Measurements from ENCODE around the gene DCST2.
"Not testable (repeated sequence)": the region's sequence is repeated elsewhere in the genome, so short reads cannot be mapped to it uniquely, and the experiment has no call there.

The DCST2 gene

DNA sequence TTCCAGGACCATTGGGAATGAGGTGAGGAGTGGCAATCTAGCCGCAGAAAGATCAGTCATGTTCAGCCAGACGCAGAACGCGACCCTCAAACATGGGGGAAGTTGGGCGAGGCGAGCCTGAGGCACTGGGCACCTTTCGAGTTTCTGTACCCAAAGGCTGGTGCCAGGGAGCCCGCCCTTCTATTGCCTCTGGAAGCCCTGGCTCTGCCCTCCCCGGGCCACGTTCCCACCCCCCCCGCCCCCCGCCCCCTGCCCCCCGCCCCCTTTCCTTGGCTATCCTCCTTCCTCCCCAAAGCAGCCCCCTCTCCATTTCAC, 33.2 kb downstream of the DCST2 start:
- no peak for DNase-seq (ENCODE audit: low read depth in 2 of 2, low spot score in 1 of 2)

DNA sequence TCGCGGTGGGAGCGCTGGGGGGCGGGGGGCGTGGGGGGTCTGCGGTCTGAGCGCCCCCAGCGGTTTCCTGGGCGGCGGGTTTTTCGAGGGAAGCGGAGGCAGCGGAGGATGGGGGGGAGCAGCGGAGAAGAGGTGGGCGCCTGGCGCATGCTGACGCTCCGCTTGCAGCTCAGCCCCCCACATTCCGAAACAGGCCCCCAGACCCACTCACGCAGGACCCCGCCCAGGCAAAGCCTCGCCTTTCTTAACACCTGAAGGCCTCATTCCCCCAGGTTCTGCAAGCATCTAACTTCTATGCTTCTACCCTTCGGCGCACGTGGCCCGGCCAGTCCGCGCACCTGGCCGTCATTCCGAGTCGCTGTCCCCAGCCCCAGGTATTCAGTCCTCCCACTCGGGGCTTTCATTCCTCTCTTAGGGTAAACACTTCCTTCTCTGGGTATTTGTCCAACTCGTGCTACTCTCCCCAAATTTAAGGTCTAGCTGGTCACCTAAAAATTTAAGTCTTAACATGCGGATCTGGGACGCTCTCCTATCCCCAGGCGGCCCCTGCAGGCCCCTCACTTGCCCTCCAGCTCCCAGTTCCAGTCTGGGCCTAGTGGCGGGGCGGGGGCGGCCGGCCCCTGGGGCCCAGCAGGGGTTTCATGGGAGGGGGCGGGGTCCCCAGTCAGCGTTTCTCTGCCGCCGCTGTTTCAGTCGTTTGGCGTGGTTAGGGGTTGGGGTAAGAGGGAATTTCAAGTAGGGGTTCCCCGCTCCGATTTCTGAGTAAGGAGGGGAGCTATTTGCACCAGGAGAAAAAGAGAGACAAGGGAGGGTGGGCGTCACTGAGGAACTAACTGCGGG, 33.8 kb downstream of the DCST2 start:
- DNase-seq (ENCODE audit: low read depth in 2 of 2, low spot score in 1 of 2), result no peak

DNA sequence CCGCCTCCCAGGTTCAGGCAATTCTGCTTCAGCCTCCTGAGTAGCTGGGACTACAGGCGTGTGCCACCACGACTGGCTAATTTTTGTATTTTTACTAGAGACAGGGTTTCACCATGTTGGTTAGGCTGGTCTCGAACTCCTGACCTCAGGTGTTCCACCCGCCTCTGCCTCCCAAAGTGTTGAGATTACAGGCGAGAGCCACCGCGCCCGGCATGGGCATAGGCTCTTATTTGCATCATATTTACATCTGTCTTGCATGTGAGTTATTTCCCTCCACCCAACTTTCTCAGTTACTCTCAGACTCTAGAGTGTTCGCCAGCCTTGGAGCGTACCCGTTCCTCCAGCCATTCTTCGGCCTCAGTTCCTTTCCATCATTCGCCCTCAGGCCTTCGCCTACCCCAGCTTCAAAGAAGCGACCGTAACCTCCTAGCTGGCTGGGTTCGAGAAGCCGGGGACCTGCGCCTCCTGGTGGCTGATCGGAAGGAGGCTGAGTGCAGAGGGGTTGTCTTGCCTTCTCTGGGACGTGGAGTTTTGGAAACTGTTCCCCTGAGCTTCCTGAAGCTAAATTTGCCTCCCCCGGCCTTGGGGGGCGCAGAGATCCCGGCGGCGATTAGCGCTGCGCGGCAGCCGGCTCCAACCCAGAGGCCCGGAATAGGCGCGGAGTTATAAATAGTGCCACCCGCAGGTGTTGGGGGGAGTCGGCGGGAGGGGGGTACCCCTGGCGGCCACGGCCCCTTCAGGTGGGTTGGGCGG, 34.6 kb downstream of the DCST2 start:
- DNase-seq (ENCODE audit: low read depth in 2 of 2, low spot score in 1 of 2), result no peak

DNA sequence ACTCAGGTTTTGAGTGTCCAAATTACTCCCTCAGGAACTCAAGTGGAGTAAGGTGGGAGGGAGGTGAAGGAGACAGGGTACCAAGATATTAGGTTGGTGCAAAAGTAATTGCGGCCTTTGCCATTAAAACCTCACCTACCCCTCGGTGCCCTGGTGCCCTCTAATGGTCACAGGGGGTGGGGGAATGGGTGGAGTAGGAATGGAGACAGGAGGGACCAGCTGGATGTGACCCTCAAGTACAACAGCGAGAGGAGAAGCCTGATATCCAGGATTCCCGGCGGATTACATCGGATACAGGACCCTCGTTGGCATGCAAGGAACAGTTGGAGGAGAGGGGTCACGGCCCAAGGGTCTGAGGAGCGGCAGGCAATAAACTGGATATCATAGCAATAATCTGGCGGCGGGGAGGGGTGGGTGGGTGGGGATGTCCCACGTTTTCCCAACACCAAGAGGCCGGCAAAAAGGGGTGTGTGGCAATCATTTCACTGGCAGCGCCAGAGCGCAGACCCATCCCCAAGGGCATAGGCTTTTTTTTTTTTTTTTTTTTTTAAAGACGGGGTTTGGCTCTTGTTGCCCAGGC, 35.3 kb downstream of the DCST2 start:
- DNase-seq (ENCODE audit: low read depth in 2 of 2, low spot score in 1 of 2), result no peak

DNA sequence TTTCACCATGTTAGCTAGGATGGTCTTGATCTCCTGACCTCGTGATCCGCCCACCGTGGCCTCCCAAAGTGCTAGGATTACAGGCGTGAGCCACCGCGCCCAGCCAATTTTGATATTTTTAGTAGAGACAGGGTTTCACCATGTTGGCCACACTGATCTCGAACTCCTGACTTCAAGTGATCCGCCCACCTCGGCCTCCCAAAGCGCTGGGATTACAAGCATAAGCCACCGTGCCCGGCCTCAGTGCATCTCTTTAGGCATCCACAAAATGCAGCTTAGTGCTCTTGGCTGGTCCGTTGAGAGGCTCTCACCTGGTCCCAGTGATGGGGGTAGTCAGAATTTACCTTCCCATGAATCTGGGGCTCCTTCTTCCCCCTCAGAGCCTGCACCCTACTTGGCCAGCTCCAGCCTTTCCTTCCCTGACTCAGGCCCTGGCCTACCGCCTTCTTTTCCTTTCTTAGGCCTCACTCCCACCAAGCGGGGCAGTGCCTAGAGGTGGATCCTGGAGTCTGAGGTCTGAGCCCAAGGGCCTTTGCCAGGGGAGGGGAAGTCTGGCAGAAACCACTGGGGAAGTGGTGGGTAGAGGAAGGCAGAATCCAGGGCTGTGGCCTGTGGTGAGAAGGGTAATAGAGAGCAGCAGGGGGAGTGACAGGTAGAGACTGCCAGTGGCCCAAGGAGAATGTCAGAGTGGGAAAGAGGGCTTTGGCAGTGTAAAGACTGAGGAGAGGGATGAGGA, 36.4 kb downstream of the DCST2 start:
- no peak for DNase-seq (ENCODE audit: low read depth in 2 of 2, low spot score in 1 of 2)

DNA sequence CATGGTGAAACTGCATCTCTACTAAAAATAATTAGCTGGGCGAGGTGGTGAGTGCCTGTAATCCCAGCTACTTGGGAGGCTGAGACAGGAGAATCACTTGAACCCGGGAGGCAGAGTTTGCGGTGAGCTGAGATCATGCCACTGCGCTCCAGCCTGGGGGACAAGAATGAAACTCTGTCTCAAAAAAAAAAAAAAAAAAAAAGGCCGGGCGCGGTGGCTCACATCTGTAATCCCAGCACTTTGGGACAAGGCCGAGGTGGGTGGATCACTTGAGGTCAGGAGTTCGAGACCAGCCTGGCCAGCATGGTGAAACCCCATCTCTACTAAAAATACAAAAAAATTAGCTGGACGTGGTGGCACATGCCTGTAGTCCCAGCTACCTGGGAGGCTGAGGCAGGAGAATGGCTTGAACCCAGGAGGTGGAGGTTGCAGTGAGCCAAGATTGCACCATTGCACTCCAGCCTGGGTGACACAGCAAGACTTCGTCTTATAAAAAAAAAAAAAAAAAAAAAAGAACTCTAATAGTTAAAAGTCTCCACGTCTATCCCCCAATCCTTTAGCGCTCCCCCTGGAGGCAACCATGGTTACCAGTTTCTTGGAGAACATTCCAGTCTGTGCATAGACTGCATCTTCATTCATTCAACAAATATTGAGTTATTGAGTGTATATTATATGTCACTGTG, 38.1 kb downstream of the DCST2 start:
- not testable (repeated sequence) for DNase-seq (ENCODE audit: low read depth in 2 of 2, low spot score in 1 of 2)

DNA sequence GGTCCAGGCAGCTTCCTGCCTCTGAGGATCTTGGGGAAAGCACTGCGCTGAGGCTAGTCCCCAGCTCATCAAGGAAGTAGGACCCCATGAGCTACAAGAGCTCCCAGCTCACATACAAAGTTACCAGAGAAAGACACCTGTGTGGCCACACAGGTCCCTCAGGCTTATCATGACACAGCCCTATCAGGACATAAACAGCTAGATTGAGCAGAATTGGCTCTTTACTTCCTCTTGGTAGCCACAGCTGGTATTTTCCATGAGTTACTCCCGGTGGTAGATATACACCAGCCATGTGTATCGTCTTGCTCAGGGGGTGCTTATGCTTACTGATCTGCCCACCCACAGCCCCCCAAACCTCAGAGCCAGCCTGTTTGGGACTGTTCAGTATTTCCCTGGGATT, 39.0 kb downstream of the DCST2 start:
- DNase-seq (ENCODE audit: low read depth in 2 of 2, low spot score in 1 of 2), result no peak

DNA sequence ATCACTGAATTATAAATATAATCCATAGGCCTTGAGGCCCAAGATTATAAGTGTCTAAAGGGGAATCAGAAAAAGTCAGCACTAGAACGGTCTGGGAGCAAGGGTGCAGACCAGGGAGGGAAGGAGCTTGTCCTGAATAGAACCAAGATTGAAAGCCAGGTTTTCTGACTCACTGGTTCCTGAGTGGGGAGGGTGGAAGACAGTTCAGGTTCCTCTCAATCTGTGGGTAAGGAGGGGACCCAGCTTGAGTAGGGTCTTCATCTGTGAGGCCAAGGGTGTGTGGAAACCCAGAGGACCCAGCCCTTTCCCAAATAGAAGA, 39.4 kb downstream of the DCST2 start:
- no peak for DNase-seq (ENCODE audit: low read depth in 2 of 2, low spot score in 1 of 2)

DNA sequence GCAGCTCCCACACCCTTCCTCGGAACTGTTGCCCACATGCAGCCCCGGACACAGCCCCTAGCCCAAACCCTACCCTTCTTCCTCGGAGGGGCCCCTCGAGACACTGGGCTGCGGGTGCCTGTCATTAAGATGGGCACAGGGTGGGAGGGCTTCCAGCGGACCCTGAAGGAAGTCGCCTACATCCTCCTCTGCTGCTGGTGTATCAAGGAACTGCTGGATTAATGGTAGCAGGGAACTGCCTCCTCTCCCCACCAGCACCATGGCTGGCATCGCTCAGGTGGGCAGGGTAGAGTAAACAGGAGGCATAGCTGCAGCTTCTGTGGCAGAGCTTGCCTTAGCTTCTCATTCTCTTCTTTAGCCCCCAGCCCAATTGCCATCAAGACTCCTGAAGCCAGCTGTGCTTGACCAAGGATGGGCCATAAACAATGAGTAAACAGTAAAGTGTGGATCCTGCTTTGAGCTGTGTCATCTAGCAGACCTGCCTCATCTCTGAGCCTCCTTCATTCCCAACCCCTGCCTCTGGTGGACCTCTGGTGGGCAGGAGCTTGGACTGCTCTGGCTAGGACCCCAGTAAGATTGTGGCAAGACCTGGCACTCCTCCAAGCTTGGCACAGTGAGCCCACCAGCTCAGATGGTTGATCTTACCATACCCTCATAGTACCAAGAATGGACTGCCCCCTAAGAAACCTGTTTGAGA, 39.9 kb downstream of the DCST2 start, which contains the start of gene LENEP:
Gene LENEP, plus strand, starts transcription at position 15 of the 697 bp plus-strand sequence. Its CDS starts 22 bp downstream, at position 37.
- no peak for DNase-seq (ENCODE audit: low read depth in 2 of 2, low spot score in 1 of 2)

DNA sequence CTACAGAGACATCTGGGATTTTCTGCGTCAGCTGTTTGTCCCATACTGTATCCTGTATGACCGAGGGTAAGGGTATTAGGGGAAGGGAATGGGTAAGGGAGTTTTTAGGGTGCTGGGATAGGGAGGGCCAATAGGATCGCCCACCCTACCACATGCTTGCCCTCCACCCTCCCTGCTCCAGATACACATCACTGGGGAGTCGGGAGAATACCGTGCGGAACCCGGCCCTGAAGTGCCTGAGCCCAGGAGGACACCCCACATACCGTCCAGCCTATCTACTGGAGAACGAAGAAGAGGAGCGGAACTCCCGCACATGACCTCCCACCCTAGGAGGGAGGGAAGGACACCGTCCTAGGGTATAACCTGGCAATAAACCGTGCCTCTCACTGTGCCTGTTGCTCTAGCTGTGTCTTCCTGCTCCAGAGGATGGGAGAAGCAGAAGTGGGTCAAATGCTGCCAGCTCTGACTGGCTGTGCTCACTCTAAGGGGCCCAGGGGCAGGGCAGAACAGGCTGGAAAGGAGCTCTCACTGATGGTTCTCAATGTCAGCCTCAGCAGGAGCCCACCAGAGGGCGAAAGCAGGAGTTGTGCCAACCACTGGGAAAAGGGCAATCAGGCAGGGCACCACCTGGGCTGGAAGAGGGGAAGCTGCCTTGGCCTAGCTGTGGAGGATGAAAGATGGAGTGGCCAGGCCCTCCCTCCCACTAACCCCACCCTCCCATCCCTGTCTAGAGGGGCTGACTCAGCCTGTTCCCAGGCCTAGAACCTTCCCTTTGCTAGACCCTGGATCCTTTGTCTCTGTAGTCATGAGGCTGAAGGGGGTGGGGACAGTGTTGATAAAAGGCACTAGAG, 40.6 kb downstream of the DCST2 start:
- no peak for DNase-seq (ENCODE audit: low read depth in 2 of 2, low spot score in 1 of 2)

DNA sequence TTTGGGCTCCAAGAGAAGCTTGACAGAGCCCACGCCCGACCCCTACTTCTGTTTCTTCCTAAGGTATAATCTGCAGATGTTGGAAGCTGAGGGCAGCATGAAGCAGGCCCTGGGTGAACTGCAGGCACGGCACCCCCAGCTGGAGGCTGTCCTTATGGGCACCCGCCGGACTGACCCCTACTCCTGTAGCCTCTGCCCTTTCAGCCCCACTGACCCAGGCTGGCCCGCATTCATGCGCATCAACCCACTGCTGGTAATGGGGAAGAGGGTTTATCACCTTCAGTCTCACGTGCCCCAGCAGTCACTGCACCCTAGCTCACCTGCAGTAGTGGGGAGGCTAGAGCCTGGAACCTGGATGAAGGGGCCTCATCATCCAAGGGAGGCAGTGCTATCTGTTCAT, 43.3 kb downstream of the DCST2 start:
- no peak for DNase-seq (ENCODE audit: low read depth in 2 of 2, low spot score in 1 of 2)

DNA sequence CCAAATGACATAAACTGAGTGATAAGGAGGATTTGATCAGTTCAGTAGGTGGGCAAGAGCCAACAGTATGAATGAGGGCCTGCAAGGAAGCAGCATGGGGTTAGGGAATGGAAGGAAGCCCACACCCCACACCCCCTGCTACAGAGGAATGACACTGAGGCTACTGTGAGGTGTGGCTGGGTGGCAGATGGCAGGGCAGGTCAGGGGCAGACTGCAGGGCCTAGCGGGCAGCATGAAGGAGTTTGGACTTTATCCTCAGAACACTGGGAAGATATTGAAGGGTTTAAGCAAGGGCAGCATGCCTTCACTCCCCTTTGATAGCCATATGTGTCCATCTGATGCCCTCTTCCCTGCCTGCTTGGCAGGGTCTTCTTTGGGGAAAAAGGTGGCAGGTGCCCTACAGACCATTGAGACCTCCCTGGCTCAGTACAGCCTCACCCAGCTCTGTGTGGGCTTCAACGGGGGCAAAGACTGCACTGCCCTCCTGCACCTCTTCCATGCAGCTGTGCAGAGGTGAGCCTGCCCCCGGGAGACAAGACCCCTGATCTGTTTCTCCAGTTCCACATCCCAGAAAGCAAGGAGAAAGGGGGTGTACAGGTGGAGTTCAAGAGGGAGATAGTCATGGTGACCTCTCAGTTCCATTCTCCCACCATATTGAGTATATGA, 44.3 kb downstream of the DCST2 start:
- no peak for DNase-seq (ENCODE audit: low read depth in 2 of 2, low spot score in 1 of 2)

DNA sequence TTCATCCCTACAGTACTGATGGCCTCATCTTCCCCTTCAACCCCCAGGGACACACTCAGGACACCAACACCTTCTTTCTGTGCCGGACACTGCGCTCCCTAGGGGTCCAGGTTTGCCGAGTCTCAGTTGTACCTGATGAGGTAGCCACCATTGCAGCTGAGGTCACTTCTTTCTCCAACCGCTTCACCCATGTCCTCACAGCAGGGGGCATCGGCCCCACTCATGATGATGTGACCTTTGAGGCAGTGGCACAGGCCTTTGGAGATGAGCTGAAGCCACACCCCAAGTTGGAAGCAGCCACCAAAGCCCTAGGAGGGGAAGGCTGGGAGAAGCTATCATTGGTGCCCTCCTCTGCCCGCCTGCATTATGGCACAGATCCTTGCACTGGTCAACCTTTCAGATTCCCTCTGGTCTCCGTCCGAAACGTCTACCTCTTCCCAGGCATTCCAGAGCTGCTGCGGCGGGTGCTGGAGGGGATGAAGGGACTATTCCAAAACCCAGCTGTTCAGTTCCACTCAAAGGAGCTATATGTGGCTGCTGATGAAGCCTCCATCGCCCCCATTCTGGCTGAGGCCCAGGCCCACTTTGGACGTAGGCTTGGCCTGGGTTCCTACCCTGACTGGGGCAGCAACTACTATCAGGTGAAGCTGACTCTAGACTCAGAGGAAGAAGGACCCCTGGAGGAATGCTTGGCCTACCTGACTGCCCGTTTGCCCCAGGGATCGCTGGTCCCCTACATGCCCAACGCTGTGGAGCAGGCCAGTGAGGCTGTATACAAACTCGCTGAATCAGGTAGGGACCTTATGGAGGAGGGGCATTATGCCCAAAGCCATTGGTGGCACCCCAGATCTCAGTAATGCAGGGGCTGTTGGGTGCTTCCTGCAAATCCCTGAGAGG, 45.3 kb downstream of the DCST2 start:
- DNase-seq (ENCODE audit: low read depth in 2 of 2, low spot score in 1 of 2), result no peak

DNA sequence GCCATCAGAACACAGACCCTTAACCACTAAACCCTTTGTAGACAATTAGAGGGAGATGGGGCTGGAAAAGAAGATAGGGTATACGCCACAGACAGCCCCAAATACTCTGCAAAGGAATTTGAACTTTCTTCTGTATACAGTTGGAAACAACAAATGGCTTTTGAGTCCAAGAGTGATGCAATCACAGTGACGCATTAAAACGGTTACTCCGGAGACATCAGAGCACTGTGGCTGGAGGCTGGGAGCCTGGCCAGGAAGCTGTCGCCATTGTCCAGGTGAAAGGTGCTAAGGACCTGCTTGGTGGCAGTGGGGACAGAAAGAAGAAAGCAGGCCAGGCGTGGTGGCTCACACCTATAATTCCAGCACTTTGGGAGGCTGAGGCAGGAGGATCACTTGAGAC, 46.3 kb downstream of the DCST2 start:
- DNase-seq (ENCODE audit: low read depth in 2 of 2, low spot score in 1 of 2), result no peak

DNA sequence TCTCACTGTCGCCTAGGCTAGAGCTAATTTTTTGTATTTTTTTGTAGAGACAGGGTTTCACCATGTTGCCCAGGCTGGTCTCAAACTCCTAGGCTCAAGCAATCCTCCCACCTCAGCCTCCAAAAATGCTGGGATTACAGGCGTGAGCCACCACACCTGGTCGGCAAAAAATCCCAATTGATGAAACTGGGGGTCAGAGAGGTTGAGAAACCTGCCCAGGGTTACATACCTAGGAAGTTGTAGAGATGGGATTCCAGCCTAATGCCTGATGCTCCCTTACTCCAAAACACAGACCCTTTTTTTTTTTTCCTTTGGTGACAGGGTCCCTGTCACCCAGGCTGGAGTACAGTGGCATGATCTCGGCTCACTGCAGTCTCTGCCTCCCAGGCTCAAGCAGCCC, 46.8 kb downstream of the DCST2 start:
- DNase-seq (ENCODE audit: low read depth in 2 of 2, low spot score in 1 of 2), result not testable (repeated sequence)

DNA sequence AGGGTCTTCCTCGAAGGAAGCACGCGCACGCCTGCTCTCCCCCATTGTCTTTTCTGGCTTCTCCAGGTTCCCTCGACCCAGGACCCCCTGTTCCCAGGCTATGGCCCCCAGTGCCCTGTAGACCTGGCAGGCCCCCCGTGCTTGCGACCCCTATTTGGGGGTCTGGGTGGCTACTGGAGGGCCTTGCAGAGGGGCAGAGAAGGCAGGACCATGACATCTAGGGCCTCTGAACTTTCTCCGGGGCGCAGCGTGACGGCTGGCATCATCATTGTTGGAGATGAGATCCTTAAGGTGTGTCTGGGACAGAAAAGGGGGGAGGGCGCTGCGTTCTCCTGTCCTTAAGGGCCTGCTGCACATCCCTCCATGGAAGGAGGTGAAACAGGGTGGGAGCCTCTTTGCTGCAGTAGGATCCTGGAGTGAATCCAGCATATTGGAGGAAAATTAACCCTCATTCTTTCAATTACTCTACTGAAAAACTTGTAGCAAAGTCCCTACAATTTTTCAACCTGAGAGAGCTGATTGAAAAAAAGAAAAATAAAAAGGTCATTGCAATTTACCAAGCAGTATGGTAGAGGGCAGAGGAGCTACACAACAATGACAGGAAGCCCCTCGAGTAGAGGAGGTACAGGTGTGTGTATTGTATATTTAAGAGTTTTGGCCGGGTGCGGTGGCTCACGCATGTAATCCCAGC, 49.7 kb downstream of the DCST2 start:
- DNase-seq (ENCODE audit: low read depth in 2 of 2, low spot score in 1 of 2), result no peak

DNA sequence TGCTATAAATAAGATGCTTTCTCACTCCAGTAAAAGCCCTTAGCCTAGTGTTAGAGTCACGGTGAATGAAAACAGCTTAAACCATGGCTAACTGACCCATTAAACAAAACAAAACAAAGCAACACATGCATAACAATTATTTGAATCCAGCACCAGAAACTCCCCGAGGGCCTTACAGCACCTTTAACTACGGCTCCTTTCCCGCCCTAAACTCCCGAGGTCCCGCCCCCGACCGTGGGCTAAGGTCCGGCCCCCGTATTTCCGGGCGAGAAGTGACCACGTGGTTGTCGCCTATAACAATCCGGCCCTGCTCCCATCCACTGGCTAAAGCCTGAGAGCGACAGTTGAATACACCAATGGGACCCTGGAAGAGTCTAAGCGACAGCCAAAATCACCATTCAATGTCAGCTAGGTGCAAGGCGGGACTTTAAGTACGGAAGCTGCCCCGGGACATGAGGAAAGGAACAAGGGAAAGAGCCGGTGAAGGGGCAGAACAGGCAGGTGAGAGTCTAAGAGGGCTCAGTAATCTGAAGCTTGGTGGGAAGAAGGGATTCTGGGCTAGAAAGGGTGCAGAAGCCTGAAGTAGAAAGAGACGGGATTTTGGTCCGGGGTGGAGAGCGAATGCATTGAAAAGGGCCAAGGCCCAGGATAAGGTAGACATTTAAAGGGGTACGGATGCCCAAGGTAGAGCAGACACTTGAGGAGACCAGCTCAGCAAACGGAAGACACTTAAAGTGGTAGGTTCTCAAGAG, 50.5 kb downstream of the DCST2 start, which contains the start of gene FLAD1:
Gene FLAD1, plus strand, starts transcription at position 448 of the 752 bp plus-strand sequence. CDS start 351 bp downstream, outside the sequence.
- DNase-seq (ENCODE audit: low read depth in 2 of 2, low spot score in 1 of 2), result peak; percentile 80 to 87

All from stimulated activated CD8-positive, alpha-beta memory T cell treated with anti-CD3 and anti-CD28 coated beads, Interleukin-4, amount 100 ng/mL, for 1 hour (primary cell).